GM11168 (cell line): ENCODE measurements around the gene STARD7.

Experiments used
- in situ Hi-C: fragments of 300-500 bp; cut with MboI; formaldehyde crosslinking; loops from one replicate; pipeline ENCODE4 v1.12.0; 2022; ENCODE audit warnings: low sequenced_read_pairs; ENCODE audit not compliant: unreplicated experiment

The STARD7 gene

GRCh38 chr2:96202152-96202854 is 6.3 kb downstream of the STARD7 start:
- in situ Hi-C loops, result no loop called here

GRCh38 chr2:96201338-96201737 is 7.3 kb downstream of the STARD7 start:
- in situ Hi-C loops, result no loop called here

- in situ Hi-C loops, result no loop called here
Observed at GRCh38 chr2:96198921-96199320, 9.7 kb downstream of the STARD7 start.

- in situ Hi-C loops, result no loop called here
Observed at GRCh38 chr2:96197546-96198255, 10.9 kb downstream of the STARD7 start.

GRCh38 chr2:96195410-96196066 is 13.1 kb downstream of the STARD7 start:
- in situ Hi-C loops, result no loop called here

GRCh38 chr2:96191937-96192670 is 16.5 kb downstream of the STARD7 start:
- in situ Hi-C loops, result no loop called here

- in situ Hi-C loops, result no loop called here
Observed at GRCh38 chr2:96188821-96189526, 19.7 kb downstream of the STARD7 start.

GRCh38 chr2:96186562-96186961 is 22.1 kb downstream of the STARD7 start:
- in situ Hi-C loops, result no loop called here

- in situ Hi-C loops, result no loop called here
Observed at GRCh38 chr2:96185516-96185915, 23.1 kb downstream of the STARD7 start.

GRCh38 chr2:96184989-96185388 is 23.6 kb downstream of the STARD7 start:
- in situ Hi-C loops, result no loop called here

GRCh38 chr2:96184188-96184587 is 24.4 kb downstream of the STARD7 start:
- in situ Hi-C loops, result no loop called here

GRCh38 chr2:96181529-96181928 is 27.1 kb downstream of the STARD7 start:
- in situ Hi-C loops, result no loop called here

- in situ Hi-C loops, result no loop called here
Observed at GRCh38 chr2:96180521-96180920, 28.1 kb downstream of the STARD7 start.

- in situ Hi-C loops, result no loop called here
Observed at GRCh38 chr2:96180002-96180401, 28.6 kb downstream of the STARD7 start.

GRCh38 chr2:96176661-96177060 is 32.0 kb downstream of the STARD7 start:
- in situ Hi-C loops, result loop anchor here (5.0 kb wide), 1 partner anchor 44 kb away; no protein-coding TSS in a partner anchor

GRCh38 chr2:96175951-96176350 is 32.7 kb downstream of the STARD7 start:
- in situ Hi-C loops, result loop anchor here (5.0 kb wide), 1 partner anchor 44 kb away; no protein-coding TSS in a partner anchor

- in situ Hi-C loops, result loop anchor here (5.0 kb wide), 1 partner anchor 42 kb away; no protein-coding TSS in a partner anchor
Observed at GRCh38 chr2:96174251-96175144, 34.1 kb downstream of the STARD7 start.

GRCh38 chr2:96171831-96172230 is 36.8 kb downstream of the STARD7 start:
- in situ Hi-C loops, result no loop called here

- in situ Hi-C loops, result no loop called here
Observed at GRCh38 chr2:96170626-96171025, 38.0 kb downstream of the STARD7 start.
